SK-N-DZ (cell line): ENCODE data around the gene DCAF10. TPM values are rescaled to one million over a fixed set of nuclear protein-coding genes. Genes with fewer than 3 reads are reported as not detected.
"Not testable (repeated sequence)": the region's sequence is repeated elsewhere in the genome, so short reads cannot be mapped to it uniquely, and the experiment has no call there.

Source experiments
- DNase-seq: peaks from one replicate; pipeline ENCODE4 v3.0.0-alpha.2; 2015; ENCODE audit warnings: low spot score
- polyA plus RNA-seq, 2 experiments: library from polyadenylated mRNA; depleted of rRNA; stranded (reverse); fragments of >200 nt; gene quantifications; 2 replicates each; pipeline ENCODE4 v1.2.3, GENCODE V29; 2014

The DCAF10 gene, protein sequence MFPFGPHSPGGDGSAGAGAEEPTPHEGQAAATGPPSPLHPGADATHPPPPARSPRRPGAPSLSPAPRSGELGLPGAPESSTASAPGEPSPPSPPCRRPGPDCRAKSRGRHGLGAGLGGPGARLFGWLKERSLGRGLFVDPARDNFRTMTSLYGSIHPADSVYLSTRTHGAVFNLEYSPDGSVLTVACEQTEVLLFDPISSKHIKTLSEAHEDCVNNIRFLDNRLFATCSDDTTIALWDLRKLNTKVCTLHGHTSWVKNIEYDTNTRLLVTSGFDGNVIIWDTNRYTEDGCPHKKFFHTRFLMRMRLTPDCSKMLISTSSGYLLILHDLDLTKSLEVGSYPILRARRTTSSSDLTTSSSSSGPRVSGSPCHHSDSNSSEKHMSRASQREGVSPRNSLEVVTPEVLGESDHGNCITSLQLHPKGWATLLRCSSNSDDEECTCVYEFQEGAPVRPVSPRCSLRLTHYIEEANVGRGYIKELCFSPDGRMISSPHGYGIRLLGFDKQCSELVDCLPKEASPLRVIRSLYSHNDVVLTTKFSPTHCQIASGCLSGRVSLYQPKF
- polyA plus RNA-seq (2014; cell fraction: cytosol; rRNA removed): 18.2 and 25.4 TPM in 2 replicates
- polyA plus RNA-seq (2014; cell fraction: nucleus; rRNA removed): 21.6 and 32.6 TPM in 2 replicates

DNA sequence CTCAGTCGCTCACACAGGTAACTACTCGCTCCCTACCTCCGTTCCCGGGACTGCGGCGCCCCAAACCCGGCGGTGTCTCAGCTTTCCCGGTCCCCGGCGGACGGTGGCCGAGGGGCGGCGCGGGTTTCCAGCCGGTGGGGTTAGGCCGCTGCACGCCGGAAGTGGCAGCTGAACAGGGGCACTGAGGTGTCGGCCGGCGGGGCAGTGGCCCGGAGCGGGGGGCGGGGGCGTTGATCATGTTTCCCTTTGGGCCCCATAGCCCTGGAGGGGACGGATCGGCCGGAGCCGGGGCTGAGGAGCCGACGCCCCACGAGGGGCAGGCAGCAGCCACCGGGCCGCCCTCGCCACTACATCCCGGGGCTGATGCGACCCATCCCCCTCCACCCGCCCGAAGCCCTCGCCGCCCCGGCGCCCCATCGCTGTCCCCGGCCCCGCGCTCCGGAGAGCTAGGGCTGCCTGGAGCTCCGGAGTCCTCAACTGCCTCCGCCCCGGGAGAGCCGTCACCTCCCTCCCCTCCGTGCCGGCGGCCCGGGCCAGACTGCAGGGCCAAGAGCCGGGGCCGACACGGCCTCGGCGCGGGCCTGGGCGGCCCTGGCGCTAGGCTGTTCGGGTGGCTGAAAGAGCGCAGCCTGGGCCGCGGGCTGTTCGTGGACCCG lies at the start of gene DCAF10:
Gene DCAF10 (plus strand): TSS at position 167 of the 656 bp plus-strand sequence. CDS start 70 bp downstream, at position 237.
- peak; percentile 85 for DNase-seq

DNA sequence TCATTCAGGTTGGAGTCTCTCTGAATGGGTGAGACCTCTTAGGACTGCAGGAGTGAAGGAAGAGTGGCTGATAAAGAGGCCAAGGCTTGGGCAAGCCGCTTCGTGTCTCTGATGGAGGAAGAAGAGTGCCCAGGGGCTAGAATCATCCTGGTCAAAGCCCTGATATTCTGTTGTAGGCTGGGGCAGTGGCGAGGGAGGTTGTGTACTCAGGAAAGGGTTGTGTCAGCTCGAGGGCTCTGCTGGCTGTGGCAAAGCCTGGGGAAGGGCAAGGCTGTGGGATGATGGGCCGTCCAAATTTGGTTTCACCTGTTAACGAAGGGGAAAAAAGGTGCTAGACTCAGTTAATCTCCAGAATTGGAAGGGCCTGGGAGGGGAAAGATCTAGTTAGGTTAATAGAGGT lies 49.4 kb upstream of the DCAF10 start:
- no peak for DNase-seq

DNA sequence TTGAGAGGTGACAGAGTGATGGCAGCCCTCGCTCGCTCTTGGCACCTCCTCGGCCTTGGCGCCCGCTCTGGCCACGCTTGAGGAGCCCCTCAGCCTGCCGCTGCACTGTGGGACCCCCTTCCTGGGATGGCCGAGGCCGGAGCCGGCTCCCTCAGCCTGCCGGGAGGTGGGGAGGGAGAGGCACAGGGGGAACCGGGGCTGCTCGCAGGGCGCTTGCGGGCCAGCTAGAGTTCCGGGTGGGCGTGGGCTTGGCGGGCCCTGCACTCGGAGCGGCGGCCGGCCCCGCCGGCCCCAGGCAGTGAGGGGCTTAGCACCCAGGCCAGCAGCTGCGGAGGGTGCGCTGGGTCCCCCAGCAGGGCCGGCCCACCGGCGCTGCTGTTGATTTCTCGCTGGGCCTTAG lies 48.9 kb upstream of the DCAF10 start:
- not testable (repeated sequence) for DNase-seq

DNA sequence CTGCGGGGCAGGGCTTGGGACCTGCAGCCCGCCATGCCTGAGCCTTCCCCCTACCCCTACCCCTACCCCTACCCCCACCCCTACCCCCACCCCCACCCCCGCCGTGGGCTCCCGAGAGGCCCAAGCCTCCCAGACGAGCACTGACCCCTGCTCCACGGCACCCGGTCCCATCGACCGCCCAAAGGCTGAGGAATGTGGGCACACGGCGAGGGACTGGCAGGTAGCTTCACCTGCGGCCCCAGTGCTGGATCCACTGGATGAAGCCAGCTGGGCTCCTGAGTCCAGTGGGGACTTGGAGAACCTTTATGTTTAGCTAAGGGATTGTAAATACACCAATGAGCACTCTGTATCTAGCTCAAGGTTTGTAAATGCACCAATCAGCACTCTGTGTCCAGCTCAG lies 48.5 kb upstream of the DCAF10 start:
- not testable (repeated sequence) for DNase-seq

DNA sequence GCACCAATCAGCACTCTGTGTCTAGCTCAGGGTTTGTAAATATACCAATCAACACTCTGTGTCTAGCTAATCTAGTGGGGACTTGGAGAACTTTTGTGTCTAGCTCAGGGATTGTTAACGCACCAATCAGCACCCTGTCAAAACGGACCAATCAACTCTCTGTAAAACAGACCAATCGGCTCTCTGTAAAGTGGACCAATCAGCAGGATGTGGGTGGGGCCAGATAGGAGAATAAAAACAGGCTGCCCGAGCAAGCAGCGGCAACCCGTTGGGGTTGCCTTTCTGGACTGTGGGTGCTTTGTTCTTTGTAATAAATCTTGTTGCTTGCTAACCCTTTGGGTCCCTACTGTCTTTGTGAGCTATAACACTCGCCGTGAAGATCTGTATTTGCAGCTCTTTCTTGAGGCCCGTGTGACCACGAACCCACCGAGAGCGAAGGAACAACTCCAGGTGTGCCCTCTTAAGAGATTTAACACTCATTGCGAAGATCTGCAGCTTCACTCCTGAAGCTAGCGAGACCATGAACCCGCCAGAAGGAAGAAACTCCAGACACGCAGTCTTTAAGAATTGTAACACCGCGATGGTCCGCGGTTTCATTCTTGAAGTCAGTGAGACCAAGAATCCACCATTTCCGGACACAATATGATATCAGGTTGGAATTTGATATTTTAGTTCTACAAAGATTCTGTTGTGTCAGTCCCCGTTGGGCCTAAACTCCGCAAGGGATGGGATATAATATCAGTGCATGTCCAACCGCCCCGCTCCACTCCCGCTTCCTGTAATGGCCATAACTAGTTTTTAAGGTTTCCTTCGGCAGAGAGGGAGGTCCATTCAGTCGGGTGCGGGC lies 47.7 kb upstream of the DCAF10 start:
- no peak for DNase-seq

DNA sequence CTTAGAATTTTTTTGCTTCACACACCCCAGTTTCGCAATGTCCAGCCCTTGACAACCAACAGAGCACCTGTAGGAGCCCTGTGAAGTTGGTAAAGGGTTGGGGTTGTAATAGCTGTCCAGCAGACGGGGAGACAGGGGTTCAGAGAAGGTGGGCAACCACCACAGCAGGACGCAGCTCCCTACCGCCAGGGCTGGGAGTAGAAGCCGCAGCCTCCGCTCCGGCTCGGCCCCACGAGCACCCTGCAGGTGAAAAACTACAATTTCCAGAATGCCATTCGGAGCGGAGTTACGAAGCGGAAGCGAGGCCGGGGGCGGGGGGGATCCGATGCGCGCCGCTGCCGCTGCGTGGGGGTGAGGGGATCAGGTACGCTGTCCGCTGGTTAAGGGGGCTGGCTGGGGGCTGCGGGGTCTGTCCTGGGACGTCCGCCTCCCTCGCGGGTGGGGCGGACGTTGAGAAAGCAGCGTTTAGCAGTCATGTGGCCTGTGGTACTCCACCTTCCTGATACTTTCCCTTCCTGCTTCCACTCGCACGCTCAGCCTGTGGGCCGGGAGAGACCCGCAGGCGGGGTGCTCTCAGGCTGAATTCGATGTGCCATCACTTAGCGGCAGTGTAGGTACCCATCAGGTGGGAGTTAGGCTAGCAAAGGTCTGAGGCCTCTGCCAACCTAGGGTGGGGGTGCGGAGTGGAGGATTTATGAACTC lies 47.0 kb upstream of the DCAF10 start, which contains the start of gene TRMT10B:
Gene TRMT10B (plus strand): TSS at position 317 of the 702 bp plus-strand sequence. CDS start 8,127 bp downstream, outside the sequence.
- DNase-seq: peak; percentile 77

DNA sequence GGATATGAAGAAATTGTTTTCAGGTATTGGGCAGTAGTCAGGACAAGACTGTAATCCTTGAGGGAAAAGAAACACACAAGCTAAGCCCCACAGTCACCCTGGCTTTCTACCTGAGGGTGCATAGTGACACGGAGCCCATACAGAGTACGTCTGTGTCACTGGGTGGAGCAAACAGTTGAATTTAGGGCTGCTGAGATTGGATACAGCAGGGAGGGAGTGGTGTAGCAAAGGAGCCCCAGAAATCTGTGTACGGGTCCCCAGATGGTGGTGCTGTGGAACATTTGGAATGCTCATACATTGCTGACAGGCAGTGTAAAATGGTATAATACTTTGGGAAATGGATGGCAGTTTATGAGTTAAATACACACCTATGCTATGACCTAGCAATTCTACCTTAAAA lies 41.9 kb upstream of the DCAF10 start:
- no peak for DNase-seq

DNA sequence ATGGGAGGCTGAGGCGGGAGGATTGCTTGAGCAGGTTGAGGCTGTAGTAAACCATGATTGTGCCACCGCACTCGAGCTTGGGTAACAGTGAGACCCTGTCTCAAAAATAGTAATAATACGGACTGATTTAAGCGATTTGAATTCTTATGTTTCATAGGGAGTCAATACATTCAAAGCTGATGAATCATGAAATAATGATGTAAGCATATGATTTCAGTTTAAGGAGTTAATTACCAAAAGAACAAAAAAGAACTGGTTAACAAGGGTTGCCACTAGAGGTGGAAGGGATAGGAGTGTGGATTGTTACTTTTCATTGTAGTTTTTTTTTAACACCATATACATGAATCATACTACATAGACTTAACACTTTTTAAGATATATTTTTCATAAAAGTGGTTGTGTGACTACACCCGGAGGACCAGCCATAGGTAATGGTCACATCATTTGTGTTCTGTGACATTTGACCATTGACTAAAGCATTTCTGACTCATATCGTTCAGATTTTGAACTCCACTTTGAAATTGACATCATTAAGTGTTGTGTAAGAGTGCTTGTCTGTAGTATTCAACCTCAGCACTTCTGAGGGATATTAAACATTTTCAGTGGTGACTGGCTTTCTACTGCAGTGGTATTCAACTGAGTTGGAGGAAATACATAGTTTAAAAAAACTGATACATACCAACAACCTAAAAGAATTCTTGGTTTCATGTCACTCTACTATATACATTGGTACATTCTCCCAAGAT lies 40.0 kb upstream of the DCAF10 start:
- no peak for DNase-seq

DNA sequence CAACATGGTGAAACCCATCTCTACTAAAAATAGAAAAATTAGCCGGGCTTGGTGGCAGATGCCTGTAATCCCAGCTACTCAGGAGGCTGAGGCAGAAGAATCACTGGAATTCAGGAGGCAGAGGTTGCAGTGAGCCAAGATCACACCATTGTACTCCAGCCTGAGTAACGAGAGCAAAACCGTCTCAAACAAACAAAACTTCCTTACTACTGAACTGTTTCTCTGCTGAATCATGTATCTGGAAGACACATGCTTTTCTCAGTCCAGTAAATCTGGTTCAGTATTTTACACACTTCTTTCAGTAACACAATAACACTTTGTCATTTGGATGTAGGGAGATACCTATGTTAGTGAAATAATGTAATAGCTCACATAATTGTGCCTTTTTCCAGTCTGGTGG lies 39.1 kb upstream of the DCAF10 start:
- no peak for DNase-seq

DNA sequence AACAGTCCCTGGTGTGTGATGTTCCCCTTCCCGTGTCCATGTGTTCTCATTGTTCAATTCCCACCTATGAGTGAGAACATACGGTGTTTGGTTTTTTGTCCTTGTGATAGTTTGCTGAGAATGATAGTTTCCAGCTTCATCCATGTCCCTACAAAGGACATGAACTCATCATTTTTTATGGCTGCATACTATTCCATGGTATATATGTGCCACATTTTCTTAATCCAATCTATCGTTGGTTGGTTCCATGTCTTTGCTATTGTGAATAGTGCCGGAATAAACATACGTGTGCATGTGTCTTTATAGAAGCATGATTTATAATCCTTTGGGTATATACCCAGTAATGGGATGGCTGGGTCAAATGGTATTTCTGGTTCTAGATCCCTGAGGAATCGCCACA lies 35.3 kb upstream of the DCAF10 start:
- DNase-seq: not testable (repeated sequence)

DNA sequence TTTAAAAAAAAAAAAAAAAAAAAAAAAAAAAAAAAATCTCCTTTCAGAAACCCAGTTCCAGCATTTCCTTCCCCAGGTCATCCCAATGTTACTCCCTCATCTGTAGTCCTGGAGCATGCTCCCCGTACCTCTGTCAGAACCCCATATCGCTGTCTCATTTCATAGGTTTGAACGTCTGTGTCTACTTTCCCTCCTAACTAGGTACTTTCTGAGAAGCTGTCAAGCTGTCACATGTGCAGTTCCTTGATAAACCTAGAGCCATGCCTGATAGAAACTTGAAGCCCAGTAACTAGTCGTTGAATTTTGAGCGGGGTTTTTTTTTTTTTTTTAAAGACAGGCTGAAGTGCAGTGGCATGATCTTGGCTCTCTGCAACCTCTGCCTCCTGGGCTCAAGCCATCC lies 31.3 kb upstream of the DCAF10 start:
- DNase-seq: no peak

DNA sequence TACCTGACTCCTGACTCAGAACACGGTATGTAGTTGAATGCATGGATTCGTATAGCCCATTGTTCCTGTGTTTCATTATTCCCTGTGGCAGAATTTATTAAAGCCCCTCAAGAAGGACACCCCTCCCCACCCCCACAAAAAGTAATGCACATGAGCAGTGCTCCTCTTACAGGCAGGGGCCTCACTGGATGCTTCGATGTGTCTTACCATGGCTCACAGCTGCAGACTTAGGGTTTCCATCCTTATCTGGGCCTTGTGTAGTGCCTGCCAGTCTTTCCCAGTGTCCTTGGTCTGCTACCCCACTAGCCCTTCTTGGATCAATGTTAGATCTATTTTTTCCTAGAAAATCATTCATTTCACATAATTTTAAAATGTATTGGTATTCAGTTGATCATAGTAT lies 30.6 kb upstream of the DCAF10 start:
- no peak for DNase-seq

DNA sequence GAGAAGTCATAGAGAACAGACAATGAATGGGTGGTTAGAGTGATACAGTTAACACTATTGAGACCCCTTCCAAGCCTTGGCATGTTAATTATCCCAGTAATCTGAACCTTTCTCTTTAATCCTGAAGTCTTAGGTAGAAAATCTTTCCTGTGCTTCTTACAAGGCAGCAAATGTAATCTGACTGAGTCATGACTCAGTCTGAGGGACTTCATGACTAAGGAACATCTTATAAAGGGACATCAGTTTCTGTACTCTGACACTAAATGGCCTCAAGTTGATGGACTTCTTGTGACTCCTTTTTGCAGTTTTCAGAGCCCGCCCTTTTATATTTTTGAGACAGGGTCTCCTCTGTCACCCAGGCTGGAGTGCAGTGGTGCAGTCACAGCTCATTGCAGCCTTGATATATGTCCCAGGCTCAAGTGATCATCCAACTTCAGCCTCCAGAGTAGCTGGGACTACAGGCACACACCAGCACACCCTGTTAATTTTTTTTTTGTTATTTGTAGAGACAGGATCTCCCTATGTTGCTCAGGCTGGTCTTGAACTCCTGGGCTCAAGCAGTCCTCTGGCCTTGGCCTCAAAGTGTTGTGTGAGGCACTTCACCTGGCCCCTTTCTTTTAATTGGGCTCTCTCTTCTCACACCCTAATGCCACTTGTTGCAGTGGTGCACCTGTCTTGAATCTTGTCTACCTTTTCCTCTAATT lies 25.2 kb upstream of the DCAF10 start:
- DNase-seq: no peak

DNA sequence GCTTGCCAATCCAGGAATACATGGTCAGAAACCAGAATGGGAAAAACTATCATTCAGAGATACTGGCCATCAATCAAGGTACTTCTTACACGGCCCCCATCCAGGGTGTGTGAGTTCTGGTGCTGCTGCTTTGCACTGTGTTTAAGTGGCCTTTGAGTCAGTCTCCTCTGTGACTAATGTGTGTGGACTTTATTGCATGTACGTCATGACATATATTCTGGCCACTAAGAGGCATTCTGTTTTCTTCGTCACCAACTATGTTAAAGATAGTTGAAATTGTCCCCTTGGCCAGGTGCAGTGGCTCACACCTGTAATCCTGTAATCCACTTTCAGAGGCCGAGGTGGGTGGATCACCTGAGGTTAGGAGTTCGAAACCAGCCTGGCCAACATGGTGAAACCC lies 24.3 kb upstream of the DCAF10 start:
- DNase-seq: no peak

DNA sequence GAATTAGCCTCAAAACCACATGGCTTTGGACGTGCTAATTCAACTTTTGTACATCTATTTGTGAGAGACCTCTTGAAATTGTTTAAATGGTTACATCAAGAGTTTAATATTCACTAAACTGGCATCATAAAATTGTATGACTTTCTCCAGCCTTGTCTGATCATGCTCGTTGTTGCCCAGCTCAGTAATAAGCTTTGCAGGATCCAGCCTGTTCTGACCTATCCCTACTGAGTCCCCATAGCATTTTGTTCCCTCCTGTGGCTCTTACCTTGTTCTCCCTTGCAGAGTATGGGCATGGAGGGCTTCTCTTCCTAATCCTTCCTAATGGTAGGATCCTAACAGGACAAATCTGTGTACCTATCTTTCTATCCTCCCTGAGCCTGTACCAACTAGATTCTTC lies 22.1 kb upstream of the DCAF10 start:
- DNase-seq: no peak

DNA sequence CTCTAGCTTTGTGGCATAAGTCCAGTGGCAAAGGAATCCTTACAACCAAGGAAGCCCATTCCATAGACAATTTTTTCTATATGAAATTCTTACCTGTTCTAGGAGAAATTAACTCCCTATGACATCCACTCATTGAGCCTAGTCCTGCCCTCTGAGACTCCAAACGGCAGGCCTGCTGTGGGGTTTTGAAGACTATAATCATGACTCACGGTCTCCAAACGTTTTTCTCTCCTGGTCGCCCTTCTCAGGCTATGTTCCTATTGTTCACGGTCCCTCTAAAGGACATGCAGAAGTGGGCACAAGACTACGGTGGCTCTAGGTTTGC lies 16.3 kb upstream of the DCAF10 start:
- DNase-seq: no peak

DNA sequence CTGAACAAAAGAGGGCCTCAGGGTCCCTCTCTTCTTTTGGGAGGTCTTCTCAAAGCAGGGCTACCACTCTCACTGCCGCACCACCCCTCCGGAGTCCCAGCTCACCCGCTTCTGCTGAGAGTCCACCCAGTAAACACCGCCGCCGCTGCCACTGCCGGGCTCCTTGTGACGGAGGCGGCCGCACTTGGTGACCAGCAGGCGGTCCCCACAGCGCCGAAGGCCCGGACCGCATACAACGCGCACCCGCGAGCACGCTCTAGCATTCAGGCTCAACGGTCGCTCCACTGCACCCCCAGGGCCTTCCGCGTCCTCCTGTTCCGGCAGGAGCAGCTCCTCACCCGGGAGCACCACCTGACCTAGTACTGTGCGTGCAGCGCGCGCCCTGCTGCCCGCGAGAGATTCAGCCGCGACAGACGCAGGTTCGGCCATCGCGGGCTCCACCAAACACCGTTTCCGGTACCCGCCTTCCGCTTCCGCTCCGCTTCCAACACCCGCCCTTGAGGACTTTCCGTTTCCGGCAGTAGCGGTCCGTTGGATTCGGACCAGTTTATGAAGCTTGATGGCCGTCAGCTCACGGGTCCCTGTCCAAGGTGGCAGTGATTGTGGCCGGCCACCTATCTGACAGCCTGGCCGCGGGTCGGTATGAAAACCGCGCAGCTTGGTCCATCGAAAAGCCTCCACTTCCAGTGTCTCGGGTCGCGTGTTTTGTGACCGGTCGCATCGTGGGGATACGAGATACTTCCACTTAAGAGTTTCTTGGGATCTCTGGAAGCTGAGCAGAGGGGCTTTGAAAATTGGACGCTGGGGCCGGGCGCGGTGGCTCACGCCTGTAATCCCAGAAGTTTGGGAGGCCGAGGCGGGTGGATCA lies 15.7 kb upstream of the DCAF10 start, which contains the start of gene EXOSC3:
Gene EXOSC3 (minus strand): TSS at position 449 of the 868 bp plus-strand sequence. CDS start 20 bp downstream, at position 429.
- DNase-seq: peak; percentile 90

DNA sequence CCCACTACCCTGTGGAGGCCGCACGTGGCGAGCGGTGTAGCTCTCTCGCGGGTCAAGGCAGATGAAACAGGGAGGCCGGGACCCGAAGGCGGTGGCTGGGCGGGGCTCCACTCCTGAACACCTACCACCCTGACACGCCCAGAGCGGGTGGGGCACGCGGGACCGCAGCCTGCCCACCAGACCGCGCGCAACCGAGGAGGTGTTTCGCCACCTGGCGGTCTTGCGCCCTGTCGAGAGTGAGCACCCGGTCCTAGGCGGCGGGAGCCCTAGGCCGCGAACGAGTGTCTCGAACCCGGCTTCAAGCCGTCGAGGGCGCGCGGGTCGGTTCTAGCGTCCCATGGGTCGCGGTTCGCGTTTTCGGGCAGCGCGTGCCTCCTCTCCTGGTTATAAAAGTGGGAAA lies 13.5 kb upstream of the DCAF10 start:
- no peak for DNase-seq

DNA sequence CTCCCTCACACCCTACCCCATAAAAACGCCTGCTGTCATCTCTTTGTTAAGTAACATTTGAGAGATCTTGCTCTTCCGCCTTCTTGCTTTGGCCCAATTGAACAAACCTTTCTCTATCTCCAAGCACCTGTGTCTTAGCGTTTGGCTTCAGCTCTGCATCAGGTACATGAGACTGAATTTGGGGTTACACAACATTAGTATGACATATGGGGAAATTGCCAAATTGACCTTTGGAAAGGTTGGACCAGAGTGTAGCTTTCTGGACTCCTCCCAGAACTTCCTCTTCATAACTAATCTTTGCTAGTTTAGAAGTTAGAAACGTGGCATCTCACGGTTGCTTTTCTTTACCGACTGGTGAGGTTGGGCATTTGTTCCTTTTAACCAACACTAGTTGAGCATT lies 12.3 kb upstream of the DCAF10 start:
- no peak for DNase-seq
